IMR-90 (cell line): ENCODE results near the gene TNS3. TPM values are rescaled to one million over a fixed set of nuclear protein-coding genes. Genes with fewer than 3 reads are reported as not detected.

Source experiments
- ATAC-seq: fragments of 200-7000 bp; cut with Tn5 transposase; 2 replicates; pipeline ENCODE4 v1.9.1; 2020; ENCODE audit warnings: low read depth, mild to moderate bottlenecking, moderate library complexity
- BruUV-seq: library from RNA; stranded (reverse); fragments of 400-500 nt; replicated peaks from 2 replicates; lab custom pipeline; 2021; lab: Mats Ljungman, UMichigan
- CTCF ChIA-PET: fragments of 300-600 bp; formaldehyde crosslinking; extraction: SDS; loops from one replicate; lab custom pipeline; 2021; ENCODE audit warnings: antibody characterized with exemption; lab: Yijun Ruan, JAX
- POLR2A ChIA-PET: fragments of 300-600 bp; sonication (Branson Sonifier 250); formaldehyde crosslinking; loops from one replicate; lab custom pipeline; 2022; ENCODE audit warnings: antibody characterized with exemption; ENCODE audit not compliant: unreplicated experiment; lab: Charles Lee
- DNase-seq: peaks from one replicate; pipeline ENCODE4 v3.0.0; 2013
- H2AFZ ChIP-seq: replicated peaks from 2 replicates; pipeline ENCODE3; 2013; ENCODE audit warnings: low read length, mild to moderate bottlenecking; ENCODE audit not compliant: poor library complexity
- H2AK5ac ChIP-seq: 2 replicates; pipeline ENCODE4 v1.6.1; 2013; ENCODE audit warnings: low read depth, low read length, inconsistent platforms
- H2AK9ac ChIP-seq: replicated peaks from 2 replicates; pipeline ENCODE3; 2013; ENCODE audit warnings: mild to moderate bottlenecking, low read depth, low read length, moderate library complexity; ENCODE audit not compliant: poor library complexity
- H2BK120ac ChIP-seq: 2 replicates; pipeline ENCODE4 v1.6.1; 2013; ENCODE audit warnings: low read depth, low read length, inconsistent platforms
- H2BK15ac ChIP-seq: 3 replicates; pipeline ENCODE4 v1.6.1; 2013; ENCODE audit warnings: low read depth, low read length, inconsistent platforms
- H2BK20ac ChIP-seq: 2 replicates; pipeline ENCODE4 v1.6.1; 2013; ENCODE audit warnings: low read depth, mild to moderate bottlenecking, inconsistent platforms, low read length, moderate library complexity
- H2BK5ac ChIP-seq: 2 replicates; pipeline ENCODE4 v1.6.1; 2013; ENCODE audit warnings: mild to moderate bottlenecking, low read depth, low read length, inconsistent platforms; ENCODE audit not compliant: poor library complexity, severe bottlenecking
- H3K14ac ChIP-seq: replicated peaks from 2 replicates; pipeline ENCODE4 v1.6.1; 2013; ENCODE audit warnings: low read depth, low read length, inconsistent platforms
- H3K18ac ChIP-seq: 2 replicates; pipeline ENCODE4 v1.6.1; 2013; ENCODE audit warnings: low read depth, low read length, control low read depth
- H3K23ac ChIP-seq: 2 replicates; pipeline ENCODE4 v1.6.1; 2013; ENCODE audit warnings: low read depth, low read length, inconsistent platforms
- H3K27ac ChIP-seq: 2 replicates; pipeline ENCODE4 v1.5.1; 2013; ENCODE audit warnings: mild to moderate bottlenecking, control low read depth, low read length; ENCODE audit not compliant: insufficient read depth
- H3K27me3 ChIP-seq: 2 replicates; pipeline ENCODE4 v1.6.1; 2013; ENCODE audit warnings: low read length; ENCODE audit not compliant: control insufficient read depth, insufficient read depth
- H3K36me3 ChIP-seq: 2 replicates; pipeline ENCODE4 v1.6.1; 2013; ENCODE audit warnings: low read length, mixed read lengths; ENCODE audit not compliant: control insufficient read depth, insufficient read depth
- H3K4ac ChIP-seq: 2 replicates; pipeline ENCODE4 v1.6.1; 2013; ENCODE audit warnings: low read depth, low read length, inconsistent platforms
- H3K4me1 ChIP-seq: 2 replicates; pipeline ENCODE4 v1.6.1; 2013; ENCODE audit warnings: low read length, mixed read lengths; ENCODE audit not compliant: control insufficient read depth, insufficient read depth
- H3K4me2 ChIP-seq: 2 replicates; pipeline ENCODE4 v1.6.1; 2013; ENCODE audit warnings: low read depth, mild to moderate bottlenecking, control low read depth, low read length, moderate library complexity
- H3K4me3 ChIP-seq: 2 replicates; pipeline ENCODE4 v1.5.1; 2013; ENCODE audit warnings: low read depth, mild to moderate bottlenecking, control low read depth, low read length, moderate library complexity; ENCODE audit not compliant: insufficient read depth
- H3K56ac ChIP-seq: 2 replicates; pipeline ENCODE4 v1.6.1; 2013; ENCODE audit warnings: low read length, inconsistent platforms; ENCODE audit not compliant: insufficient read depth; ENCODE audit errors: extremely low read depth
- H3K79me1 ChIP-seq, 2 experiments: 2 replicates each; pipeline ENCODE4 v1.6.1; 2013; ENCODE audit warnings: low read length in 2 of 2, inconsistent platforms in 1 of 2, low read depth in 1 of 2
- H3K9ac ChIP-seq: 2 replicates; pipeline ENCODE4 v1.6.1; 2013; ENCODE audit warnings: low read depth, low read length, control low read depth
- H3K9me1 ChIP-seq: 2 replicates; pipeline ENCODE4 v1.6.1; 2013; ENCODE audit warnings: low read length, inconsistent platforms; ENCODE audit not compliant: insufficient read depth
- H3K9me3 ChIP-seq: 2 replicates; pipeline ENCODE4 v1.6.1; 2013; ENCODE audit warnings: low read length; ENCODE audit not compliant: control insufficient read depth, insufficient read depth
- H4K20me1 ChIP-seq: 2 replicates; pipeline ENCODE4 v1.6.1; 2013; ENCODE audit warnings: low read length, inconsistent platforms; ENCODE audit not compliant: insufficient read depth
- H4K5ac ChIP-seq: 2 replicates; pipeline ENCODE4 v1.6.1; 2013; ENCODE audit warnings: mild to moderate bottlenecking, low read depth, low read length, control low read depth
- H4K8ac ChIP-seq, 2 experiments: 2 replicates each; pipeline ENCODE4 v1.6.1; 2013; ENCODE audit warnings: low read depth in 2 of 2, low read length in 2 of 2, control low read depth in 1 of 2, inconsistent platforms in 1 of 2
- H4K91ac ChIP-seq: 2 replicates; pipeline ENCODE4 v1.6.1; 2013; ENCODE audit warnings: low read depth, low read length, inconsistent platforms; ENCODE audit not compliant: insufficient read depth
- CEBPB ChIP-seq: IDR thresholded peaks from 2 replicates; pipeline ENCODE4 v1.6.1; 2012; ENCODE audit warnings: low read depth, low read length, improper control_type of control experiment
- MAFK ChIP-seq: IDR thresholded peaks from 2 replicates; pipeline ENCODE4 v1.6.1; 2012; ENCODE audit warnings: low read depth, low read length, improper control_type of control experiment
- MAZ ChIP-seq: IDR thresholded peaks from 2 replicates; pipeline ENCODE4 v1.6.1; 2012; ENCODE audit warnings: low read depth, mild to moderate bottlenecking, low read length, improper control_type of control experiment, moderate library complexity, borderline replicate concordance
- POLR2A ChIP-seq: IDR thresholded peaks from 2 replicates; pipeline ENCODE4 v1.6.1; 2012; ENCODE audit warnings: mild to moderate bottlenecking, low read depth, low read length
- RAD21 ChIP-seq: IDR thresholded peaks from 2 replicates; pipeline ENCODE4 v1.6.1; 2012; ENCODE audit warnings: low read length, improper control_type of control experiment
- SMC3 ChIP-seq: fragments of 150-350 bp; IDR thresholded peaks from 2 replicates; pipeline ENCODE4 v1.6.1; 2016; ENCODE audit warnings: low read depth, mild to moderate bottlenecking, antibody characterized with exemption, low read length, moderate library complexity
- WGBS, 2 experiments: methylation state at CpG; one replicate each; pipeline versions ENCODE4 v1.1.5 to v1.1.7; 2013; ENCODE audit warnings: missing lambda C conversion rate in 2 of 2; ENCODE audit not compliant: insufficient read length in 1 of 2; ENCODE audit errors: extremely low coverage in 2 of 2; 5-methylcytosine and 5-hydroxymethylcytosine counted together
- dilution Hi-C: fragments of 300-500 bp; cut with HindIII; formaldehyde crosslinking; loops from one replicate; pipeline ENCODE4 v1.14.3; 2018; ENCODE audit warnings: low sequenced_read_pairs; ENCODE audit not compliant: unreplicated experiment
- in situ Hi-C: fragments of 300-500 bp; cut with MboI; formaldehyde crosslinking; loops from 3 replicates; pipeline ENCODE4 v1.14.3; 2019; ENCODE audit warnings: low sequenced_read_pairs, inconsistent platforms, mixed read lengths
- intact Hi-C: fragments of 100-400 bp; cut with micrococcal nuclease; formaldehyde crosslinking; loops from 2 replicates; pipeline ENCODE4 v1.10.0; 2022
- polyA plus RNA-seq, 3 experiments: library from polyadenylated mRNA; depleted of rRNA; stranded (reverse); fragments of >200 nt; gene quantifications; 2 replicates each; pipeline ENCODE4 v1.2.3, GENCODE V29; 2012; ENCODE audit warnings: low replicate concordance in 1 of 3
- total RNA-seq: library from RNA; depleted of rRNA; stranded (reverse); fragments of >200 nt; gene quantifications from 2 replicates; pipeline ENCODE4 v1.2.3, GENCODE V29; 2012

TNS3 gene
- total and polyA plus RNA-seq, 2 of the 4 experiments (the other 2 are of a cell fraction): 64.3 to 79.2 TPM

DNA sequence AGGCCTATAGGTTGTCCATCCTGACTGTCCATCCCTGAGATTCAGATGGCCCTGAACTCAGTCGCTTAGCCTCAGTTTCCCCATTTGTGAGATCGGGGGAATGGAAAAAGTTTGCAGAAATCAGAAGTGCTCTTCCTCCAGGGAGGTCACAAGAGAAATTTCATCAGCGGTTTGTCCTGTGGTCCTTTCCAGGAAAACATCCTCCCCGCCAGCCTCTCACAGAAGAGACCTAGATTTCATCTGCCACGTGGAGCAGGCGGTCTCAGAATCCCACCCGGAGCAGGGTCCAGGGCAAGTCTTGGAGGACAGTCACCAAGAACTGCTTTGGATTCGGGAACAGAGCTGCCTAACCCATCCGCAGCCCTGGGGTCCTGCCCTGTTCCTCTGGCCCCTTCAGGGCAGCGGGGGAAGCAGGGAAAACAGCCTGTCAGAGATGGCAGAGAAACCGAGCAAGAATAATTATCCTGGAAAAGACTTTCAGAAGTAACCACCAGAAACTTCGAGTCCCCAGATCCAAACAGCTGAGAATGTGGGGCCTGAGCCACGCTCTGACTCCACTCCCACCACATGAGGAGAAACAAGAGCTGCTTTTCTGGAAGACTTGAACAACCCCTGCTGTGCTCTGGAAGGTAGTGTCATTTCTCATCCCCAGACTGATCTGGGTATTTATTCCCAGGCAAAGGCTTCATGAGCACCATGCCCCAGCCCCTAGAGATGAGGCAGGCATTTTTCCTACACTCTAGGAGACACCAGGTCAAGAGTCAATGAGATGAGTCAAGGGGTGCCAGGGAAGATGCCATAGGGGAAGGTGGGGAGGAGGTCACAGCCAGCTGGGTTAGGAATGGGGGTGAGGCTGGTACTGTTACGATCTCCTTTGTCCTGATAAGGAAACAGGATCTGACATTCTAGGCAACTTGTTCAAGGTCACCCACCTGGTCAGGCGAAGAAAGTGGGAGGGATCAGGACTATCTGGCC, 1.1 kb upstream of the TNS3 start:
- peak overlapping the region; percentile 45 to 55; a peak in 2 of 4 replicates for H4K8ac ChIP-seq
- peaks cover 26% of the 10 kb centered on the region for H3K4me1 ChIP-seq
- H3K9me3 ChIP-seq: no peaks in the 10 kb centered on the region
- H3K18ac ChIP-seq: no peak overlapping the region; the same call in 1 of the 2 replicates
- no peaks in the 10 kb centered on the region for H3K27me3 ChIP-seq
- no peak for TF ChIP-seq CEBPB
- no peak for TF ChIP-seq MAFK
- no peak for TF ChIP-seq RAD21
- TF ChIP-seq POLR2A: no peak
- TF ChIP-seq MAZ: no peak
- no peak for TF ChIP-seq SMC3
- peak overlapping the region; percentile 48 for H2AK9ac ChIP-seq
- H3K27ac ChIP-seq: no peak overlapping the region
- H2BK20ac ChIP-seq: peak overlapping the region; percentile 87
- H3K9ac ChIP-seq: no peak overlapping the region
- H2BK5ac ChIP-seq: peak overlapping the region; percentile 6
- peak overlapping the region; percentile 31; the same call in 1 of the 2 replicates for H4K5ac ChIP-seq
- in situ Hi-C loops: loop anchor here (10.0 kb wide), 1 partner anchor 232 kb away; no protein-coding TSS in a partner anchor
- dilution Hi-C loops: no loop called here
- H3K4me3 ChIP-seq: no peak overlapping the region
- DNase-seq: no peak
- H2BK15ac ChIP-seq: peak overlapping the region; percentile 46; the same call in 2 of the 3 replicates
- WGBS, 2 experiments: 86% methylated on average over 8 of the region's 15 CpGs; no CpG with 5 or more reads in 1 of the 2 experiments
- H4K20me1 ChIP-seq: no peaks in the 10 kb centered on the region
- peak overlapping the region; percentile 80 for H3K23ac ChIP-seq
- peak overlapping the region; percentile 48 for H4K91ac ChIP-seq
- H3K36me3 ChIP-seq: peaks cover 4% of the 10 kb centered on the region
- H3K4me2 ChIP-seq: no peak overlapping the region
- peak overlapping the region; percentile 15 for H2AFZ ChIP-seq
- BruUV-seq: no TSS peak
- H3K9me1 ChIP-seq: peaks cover 16% of the 10 kb centered on the region
- H2BK120ac ChIP-seq: peak overlapping the region; percentile 89
- POLR2A ChIA-PET: interaction anchor here (0.5 kb wide), 1 partner anchor 16 kb away, joined by 9 read pairs; no protein-coding TSS in a partner anchor
- CTCF ChIA-PET: interaction anchor here (0.6 to 0.7 kb wide), 2 partner anchors 123 to 176 kb away, joined by 3 read pairs; no protein-coding TSS in a partner anchor
- peak overlapping the region; percentile 78 for H3K4ac ChIP-seq
- peak overlapping the region; percentile 84 for H2AK5ac ChIP-seq
- H3K14ac ChIP-seq: peak overlapping the region; percentile 61; the same call in 1 of the 2 replicates
- peaks cover 17 to 36% of the 10 kb centered on the region in 2 experiments for H3K79me1 ChIP-seq
- ATAC-seq: no peak
- intact Hi-C loops: loop anchor here (5.0 to 10.0 kb wide), 3 partner anchors 39 to 362 kb away; partner anchors contain the start of gene PKD1L1
- no peak overlapping the region for H3K56ac ChIP-seq
